WTC11 (cell line): ENCODE measurements around the gene CCDC30.

ENCODE experiments used
- AR ChIP-seq: fragments of 250-450 bp; sonication (Bioruptor Pico); IDR thresholded peaks from 2 replicates; pipeline ENCODE4 v1.9.0; 2021; ENCODE audit warnings: mild to moderate bottlenecking
- ESRRA ChIP-seq: sonication (generic); formaldehyde crosslinking; IDR thresholded peaks from 2 replicates; pipeline ENCODE4 v1.8.1; 2022; ENCODE audit warnings: mild to moderate bottlenecking, missing genetic modification reagents, borderline replicate concordance
- FOXK1 ChIP-seq: sonication (generic); formaldehyde crosslinking; IDR thresholded peaks from 2 replicates; pipeline ENCODE4 v1.8.0; 2022; ENCODE audit warnings: mild to moderate bottlenecking, moderate library complexity, missing genetic modification reagents
- GABPB1 ChIP-seq: sonication (generic); formaldehyde crosslinking; IDR thresholded peaks from 2 replicates; pipeline ENCODE4 v1.8.1; 2023; ENCODE audit warnings: mild to moderate bottlenecking, missing genetic modification reagents
- MAX ChIP-seq: sonication (generic); formaldehyde crosslinking; IDR thresholded peaks from 2 replicates; pipeline ENCODE4 v1.8.0; 2022; ENCODE audit warnings: mild to moderate bottlenecking, missing genetic modification reagents
- NR2C2 ChIP-seq: sonication (generic); formaldehyde crosslinking; IDR thresholded peaks from 2 replicates; pipeline ENCODE4 v1.8.0; 2022; ENCODE audit warnings: mild to moderate bottlenecking, missing genetic modification reagents
- RORB ChIP-seq: fragments of 250-450 bp; sonication (Bioruptor Pico); IDR thresholded peaks from 2 replicates; pipeline ENCODE4 v1.9.0; 2021; ENCODE audit warnings: mild to moderate bottlenecking
- TCF7 ChIP-seq: sonication (generic); formaldehyde crosslinking; IDR thresholded peaks from 2 replicates; pipeline ENCODE4 v1.8.0; 2022; ENCODE audit warnings: mild to moderate bottlenecking, low read depth, missing genetic modification reagents, moderate library complexity
- ZNF138 ChIP-seq: sonication (generic); formaldehyde crosslinking; conservative IDR thresholded peaks from 2 replicates; pipeline ENCODE4 v1.8.1; 2022; ENCODE audit warnings: mild to moderate bottlenecking, moderate library complexity, missing genetic modification reagents
- TF ChIP-seq, protein P1 (sequence below): fragments of 200-600 bp; IDR thresholded peaks from 2 replicates; pipeline ENCODE4 v1.8.0; 2022; ENCODE audit warnings: antibody characterized with exemption
- TF ChIP-seq, protein P2 (sequence below): sonication (generic); formaldehyde crosslinking; IDR thresholded peaks from 2 replicates; pipeline ENCODE4 v1.8.0; 2023; ENCODE audit warnings: missing genetic modification reagents, mild to moderate bottlenecking, borderline replicate concordance
- TF ChIP-seq, protein P3 (sequence below): sonication (generic); formaldehyde crosslinking; conservative IDR thresholded peaks from 2 replicates; pipeline ENCODE4 v1.8.1; 2022; ENCODE audit warnings: mild to moderate bottlenecking, missing genetic modification reagents

- TF ChIP-seq, protein P1, sequence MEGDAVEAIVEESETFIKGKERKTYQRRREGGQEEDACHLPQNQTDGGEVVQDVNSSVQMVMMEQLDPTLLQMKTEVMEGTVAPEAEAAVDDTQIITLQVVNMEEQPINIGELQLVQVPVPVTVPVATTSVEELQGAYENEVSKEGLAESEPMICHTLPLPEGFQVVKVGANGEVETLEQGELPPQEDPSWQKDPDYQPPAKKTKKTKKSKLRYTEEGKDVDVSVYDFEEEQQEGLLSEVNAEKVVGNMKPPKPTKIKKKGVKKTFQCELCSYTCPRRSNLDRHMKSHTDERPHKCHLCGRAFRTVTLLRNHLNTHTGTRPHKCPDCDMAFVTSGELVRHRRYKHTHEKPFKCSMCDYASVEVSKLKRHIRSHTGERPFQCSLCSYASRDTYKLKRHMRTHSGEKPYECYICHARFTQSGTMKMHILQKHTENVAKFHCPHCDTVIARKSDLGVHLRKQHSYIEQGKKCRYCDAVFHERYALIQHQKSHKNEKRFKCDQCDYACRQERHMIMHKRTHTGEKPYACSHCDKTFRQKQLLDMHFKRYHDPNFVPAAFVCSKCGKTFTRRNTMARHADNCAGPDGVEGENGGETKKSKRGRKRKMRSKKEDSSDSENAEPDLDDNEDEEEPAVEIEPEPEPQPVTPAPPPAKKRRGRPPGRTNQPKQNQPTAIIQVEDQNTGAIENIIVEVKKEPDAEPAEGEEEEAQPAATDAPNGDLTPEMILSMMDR, result no peak
- TF ChIP-seq FOXK1 (no peak), NR2C2 (CRISPR knock-in tag) (no peak), TCF7 (CRISPR knock-in tag) (no peak), ESRRA (CRISPR knock-in tag) (no peak), RORB (CRISPR knock-in tag) (no peak), MAX (CRISPR knock-in tag) (no peak; the same call in 1 of the 2 replicates), GABPB1 (CRISPR knock-in tag) (no peak; the same call in 1 of the 2 replicates), ZNF138 (CRISPR knock-in tag) (no peak), AR (no peak)
- TF ChIP-seq, protein P2, sequence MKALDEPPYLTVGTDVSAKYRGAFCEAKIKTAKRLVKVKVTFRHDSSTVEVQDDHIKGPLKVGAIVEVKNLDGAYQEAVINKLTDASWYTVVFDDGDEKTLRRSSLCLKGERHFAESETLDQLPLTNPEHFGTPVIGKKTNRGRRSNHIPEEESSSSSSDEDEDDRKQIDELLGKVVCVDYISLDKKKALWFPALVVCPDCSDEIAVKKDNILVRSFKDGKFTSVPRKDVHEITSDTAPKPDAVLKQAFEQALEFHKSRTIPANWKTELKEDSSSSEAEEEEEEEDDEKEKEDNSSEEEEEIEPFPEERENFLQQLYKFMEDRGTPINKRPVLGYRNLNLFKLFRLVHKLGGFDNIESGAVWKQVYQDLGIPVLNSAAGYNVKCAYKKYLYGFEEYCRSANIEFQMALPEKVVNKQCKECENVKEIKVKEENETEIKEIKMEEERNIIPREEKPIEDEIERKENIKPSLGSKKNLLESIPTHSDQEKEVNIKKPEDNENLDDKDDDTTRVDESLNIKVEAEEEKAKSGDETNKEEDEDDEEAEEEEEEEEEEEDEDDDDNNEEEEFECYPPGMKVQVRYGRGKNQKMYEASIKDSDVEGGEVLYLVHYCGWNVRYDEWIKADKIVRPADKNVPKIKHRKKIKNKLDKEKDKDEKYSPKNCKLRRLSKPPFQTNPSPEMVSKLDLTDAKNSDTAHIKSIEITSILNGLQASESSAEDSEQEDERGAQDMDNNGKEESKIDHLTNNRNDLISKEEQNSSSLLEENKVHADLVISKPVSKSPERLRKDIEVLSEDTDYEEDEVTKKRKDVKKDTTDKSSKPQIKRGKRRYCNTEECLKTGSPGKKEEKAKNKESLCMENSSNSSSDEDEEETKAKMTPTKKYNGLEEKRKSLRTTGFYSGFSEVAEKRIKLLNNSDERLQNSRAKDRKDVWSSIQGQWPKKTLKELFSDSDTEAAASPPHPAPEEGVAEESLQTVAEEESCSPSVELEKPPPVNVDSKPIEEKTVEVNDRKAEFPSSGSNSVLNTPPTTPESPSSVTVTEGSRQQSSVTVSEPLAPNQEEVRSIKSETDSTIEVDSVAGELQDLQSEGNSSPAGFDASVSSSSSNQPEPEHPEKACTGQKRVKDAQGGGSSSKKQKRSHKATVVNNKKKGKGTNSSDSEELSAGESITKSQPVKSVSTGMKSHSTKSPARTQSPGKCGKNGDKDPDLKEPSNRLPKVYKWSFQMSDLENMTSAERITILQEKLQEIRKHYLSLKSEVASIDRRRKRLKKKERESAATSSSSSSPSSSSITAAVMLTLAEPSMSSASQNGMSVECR (CRISPR knock-in tag), result no peak
- TF ChIP-seq, protein P3, sequence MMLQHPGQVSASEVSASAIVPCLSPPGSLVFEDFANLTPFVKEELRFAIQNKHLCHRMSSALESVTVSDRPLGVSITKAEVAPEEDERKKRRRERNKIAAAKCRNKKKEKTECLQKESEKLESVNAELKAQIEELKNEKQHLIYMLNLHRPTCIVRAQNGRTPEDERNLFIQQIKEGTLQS (CRISPR knock-in tag), result no peak
Measured at GRCh38 chr1:42456754-42457089, 6.4 kb upstream of the CCDC30 start.
